Measurements from ENCODE around the gene CTNNB1. TPM values are rescaled to one million over a fixed set of nuclear protein-coding genes. Genes with fewer than 3 reads are reported as not detected.

Gene CTNNB1
- total and polyA plus RNA-seq, 2 of the 13 experiments (the other 11 are each of a cell fraction or from before 2014, with no cell fraction given): 398 to 489 TPM

- TF ChIP-seq TIGD3 (CRISPR knock-in tag; IDR thresholded peaks at IDR 0.05; ENCODE audit: borderline replicate concordance): no peak
- TF ChIP-seq TBP (CRISPR knock-in tag; IDR thresholded peaks at IDR 0.05): no peak
- TF ChIP-seq RXRB (CRISPR knock-in tag; IDR thresholded peaks at IDR 0.05; ENCODE audit: borderline replicate concordance): peak; percentile 88
- TF ChIP-seq ZNF230 (CRISPR knock-in tag; IDR thresholded peaks at IDR 0.05): peak; percentile 87
- peak; percentile 12; the same call in 1 of the 2 replicates for TF ChIP-seq RNF2 (conservative IDR thresholded peaks at IDR 0.05; ENCODE audit: low read depth)
- TF ChIP-seq ZNF609 (CRISPR knock-in tag; IDR thresholded peaks at IDR 0.05; ENCODE audit: borderline replicate concordance): peak; percentile 72; the same call in 1 of the 2 replicates
- no peak for TF ChIP-seq ZNF333 (CRISPR knock-in tag; IDR thresholded peaks at IDR 0.05; ENCODE audit: borderline replicate concordance)
- no peak; the same call in 1 of the 2 replicates for TF ChIP-seq ISX (CRISPR knock-in tag; conservative IDR thresholded peaks at IDR 0.05)
- TF ChIP-seq ZNF616 (CRISPR knock-in tag; IDR thresholded peaks at IDR 0.05; ENCODE audit: low read depth): peak; percentile 86; the same call in 1 of the 2 replicates
- TF ChIP-seq ZNF337 (CRISPR knock-in tag; IDR thresholded peaks at IDR 0.05; ENCODE audit: borderline replicate concordance, low read depth): no peak
- TF ChIP-seq PRMT3 (CRISPR knock-in tag; IDR thresholded peaks at IDR 0.05; ENCODE audit: borderline replicate concordance, low read depth): peak; percentile 95
- TF ChIP-seq POGK (CRISPR knock-in tag; conservative IDR thresholded peaks at IDR 0.05): peak; percentile 98
- TF ChIP-seq STAG1 (CRISPR knock-in tag; IDR thresholded peaks at IDR 0.05): peak; percentile 20
- no peak for TF ChIP-seq AKNA (CRISPR knock-in tag; IDR thresholded peaks at IDR 0.05; ENCODE audit: borderline replicate concordance)
These were observed at the start of gene CTNNB1 (continued) for GRCh38 chr3:41198950-41199865.

All from HepG2 (cell line).